Measurements from ENCODE around the gene PIGX. TPM values are rescaled to one million over a fixed set of nuclear protein-coding genes. Genes with fewer than 3 reads are reported as not detected.

The PIGX gene
- total RNA-seq, 1 donor from 2014 or later: 28.3 TPM

DNA sequence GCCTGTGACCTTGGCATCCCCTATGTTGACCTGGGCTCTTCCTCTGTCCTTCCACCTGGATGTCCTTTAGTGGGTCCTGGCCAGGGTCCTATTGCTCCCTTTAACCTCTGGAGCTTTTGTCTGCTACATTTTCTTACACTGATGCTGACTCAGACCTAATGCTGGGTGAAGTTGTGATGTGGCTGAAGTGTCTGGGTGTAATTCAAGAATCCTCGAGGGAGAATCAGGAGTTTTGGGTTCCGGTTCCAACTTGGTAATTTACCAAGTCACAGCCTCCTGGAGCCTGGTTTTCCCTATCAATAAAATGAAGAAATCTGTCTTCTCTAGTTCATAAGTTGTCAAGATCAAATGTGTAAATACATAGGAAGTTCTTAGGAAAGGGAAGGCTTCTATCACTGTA lies 25.7 kb upstream of the PIGX start:
- no peak for TF ChIP-seq CTCF (IDR thresholded peaks at IDR 0.05; ENCODE audit: unreplicated experiment)

GRCh38 chr3:196688349-196688748 lies 23.8 kb upstream of the PIGX start:
- no peaks in the 10 kb centered on the region for H3K9me3 Mint-ChIP-seq (ENCODE audit: low read depth)
- no peak for DNase-seq (ENCODE audit: low spot score, unreplicated experiment)
- H3K4me1 Mint-ChIP-seq (ENCODE audit: low read depth): no peaks in the 10 kb centered on the region
- H3K27ac Mint-ChIP-seq: no peak overlapping the region
- no peak for TF ChIP-seq CTCF (IDR thresholded peaks at IDR 0.05; ENCODE audit: unreplicated experiment)
- H3K4me3 Mint-ChIP-seq (ENCODE audit: low read depth): no peak overlapping the region
- H3K27me3 Mint-ChIP-seq: peaks cover 9% of the 10 kb centered on the region
- no peaks in the 10 kb centered on the region for H3K36me3 Mint-ChIP-seq (ENCODE audit: insufficient read depth)

More for the DNA sequence above, 25.7 kb upstream of the PIGX start:
- no peak overlapping the region for H3K27ac Mint-ChIP-seq
- H3K4me3 Mint-ChIP-seq (ENCODE audit: low read depth): no peak overlapping the region
- no peaks in the 10 kb centered on the region for H3K4me1 Mint-ChIP-seq (ENCODE audit: low read depth)
- peaks cover 3% of the 10 kb centered on the region for H3K27me3 Mint-ChIP-seq
- H3K9me3 Mint-ChIP-seq (ENCODE audit: low read depth): peaks cover 6% of the 10 kb centered on the region
- no peak for DNase-seq (ENCODE audit: low spot score, unreplicated experiment)
- H3K36me3 Mint-ChIP-seq (ENCODE audit: insufficient read depth): peaks cover 3% of the 10 kb centered on the region

DNA sequence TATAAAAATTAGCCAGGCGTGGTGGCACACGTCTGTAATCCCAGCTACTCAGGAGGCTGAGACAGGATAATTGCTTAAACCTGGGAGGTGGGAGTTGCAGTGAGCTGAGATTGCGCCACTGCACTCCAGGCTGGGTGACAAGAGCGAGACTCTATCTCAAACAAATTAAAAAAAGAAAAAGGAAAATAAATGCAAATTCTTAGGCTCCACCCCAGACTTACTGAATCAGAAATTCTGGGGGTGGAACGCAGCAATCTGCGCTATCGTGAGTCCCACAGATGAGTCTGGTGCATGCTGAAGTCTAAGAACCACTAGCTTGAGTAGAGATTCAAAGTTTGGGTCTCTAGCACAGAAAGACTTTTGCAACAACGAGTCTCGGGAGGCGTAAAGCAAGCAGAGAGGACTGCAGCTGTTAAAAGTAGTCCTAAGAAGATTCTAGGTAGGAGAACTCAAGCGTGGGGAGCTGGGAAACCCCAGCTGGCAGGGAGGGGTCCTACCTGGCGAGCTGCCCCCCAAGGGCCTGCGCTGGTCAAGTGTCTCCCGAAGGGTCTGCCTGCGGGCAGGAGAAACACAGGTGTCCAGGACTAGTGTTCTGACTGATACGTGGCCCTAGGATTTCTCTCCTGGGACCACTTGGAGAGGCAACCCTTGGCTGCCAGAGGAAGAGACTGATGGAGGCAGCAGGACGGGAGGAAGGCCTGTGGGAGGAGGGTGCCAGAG lies 22.1 kb upstream of the PIGX start:
- Mint-ChIP-seq H3K4me3 (ENCODE audit: low read depth) (no peak overlapping the region), H3K27ac (no peak overlapping the region), H3K36me3 (ENCODE audit: insufficient read depth) (no peaks in the 10 kb centered on the region), H3K9me3 (ENCODE audit: low read depth) (no peaks in the 10 kb centered on the region), H3K27me3 (peaks cover 9% of the 10 kb centered on the region), H3K4me1 (ENCODE audit: low read depth) (no peaks in the 10 kb centered on the region)
- no peak for TF ChIP-seq CTCF (IDR thresholded peaks at IDR 0.05; ENCODE audit: unreplicated experiment)
- no peak for DNase-seq (ENCODE audit: low spot score, unreplicated experiment)

DNA sequence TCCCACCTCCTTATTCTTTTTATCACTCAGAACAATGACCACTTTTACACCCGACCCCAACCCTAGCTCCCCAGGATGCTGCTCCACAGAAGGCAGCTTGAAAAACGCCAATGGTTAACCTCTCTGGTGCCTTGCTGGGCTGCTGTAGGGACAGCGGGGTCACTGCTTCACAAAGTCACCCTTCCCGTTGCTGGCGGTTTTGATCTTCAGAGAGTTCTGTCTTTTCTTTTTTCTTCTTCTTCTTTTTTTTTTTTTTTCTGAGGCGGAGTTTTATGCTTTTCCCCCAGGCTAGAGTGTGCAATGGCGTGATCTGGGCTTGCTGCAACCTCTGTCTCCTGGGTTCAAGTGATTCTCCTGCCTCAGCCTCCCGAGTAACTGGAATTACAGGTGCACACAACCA lies 20.8 kb upstream of the PIGX start:
- H3K4me3 Mint-ChIP-seq (ENCODE audit: low read depth): no peak overlapping the region
- no peaks in the 10 kb centered on the region for H3K4me1 Mint-ChIP-seq (ENCODE audit: low read depth)
- H3K27me3 Mint-ChIP-seq: peaks cover 9% of the 10 kb centered on the region
- DNase-seq (ENCODE audit: low spot score, unreplicated experiment): no peak
- no peaks in the 10 kb centered on the region for H3K9me3 Mint-ChIP-seq (ENCODE audit: low read depth)
- no peaks in the 10 kb centered on the region for H3K36me3 Mint-ChIP-seq (ENCODE audit: insufficient read depth)
- TF ChIP-seq CTCF (IDR thresholded peaks at IDR 0.05; ENCODE audit: unreplicated experiment): no peak
- H3K27ac Mint-ChIP-seq: no peak overlapping the region

DNA sequence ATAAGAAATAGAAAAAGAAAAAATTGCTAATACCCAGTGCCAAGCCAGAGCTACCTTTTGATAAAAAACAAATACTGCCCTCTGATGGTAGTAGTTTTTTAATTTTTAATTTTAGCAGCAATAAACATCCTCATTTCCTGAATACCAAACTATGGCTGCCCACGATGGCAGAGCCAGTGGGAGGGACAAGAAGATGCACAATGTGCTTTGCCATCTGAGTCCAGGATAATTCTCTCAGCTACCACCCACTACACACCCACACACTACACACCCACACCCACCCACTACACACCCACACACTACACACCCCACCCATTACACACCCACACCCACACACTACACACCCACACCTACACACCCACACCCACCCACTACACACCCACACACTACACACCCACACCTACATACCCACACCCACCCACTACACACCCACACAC lies 18.0 kb upstream of the PIGX start:
- no peaks in the 10 kb centered on the region for H3K4me1 Mint-ChIP-seq (ENCODE audit: low read depth)
- no peak overlapping the region for H3K27ac Mint-ChIP-seq
- H3K4me3 Mint-ChIP-seq (ENCODE audit: low read depth): no peak overlapping the region
- H3K9me3 Mint-ChIP-seq (ENCODE audit: low read depth): no peaks in the 10 kb centered on the region
- DNase-seq (ENCODE audit: low spot score, unreplicated experiment): no peak
- TF ChIP-seq CTCF (IDR thresholded peaks at IDR 0.05; ENCODE audit: unreplicated experiment): no peak
- peaks cover 6% of the 10 kb centered on the region for H3K27me3 Mint-ChIP-seq
- no peaks in the 10 kb centered on the region for H3K36me3 Mint-ChIP-seq (ENCODE audit: insufficient read depth)
